HepG2 (cell line): ENCODE measurements around the gene MYO1B. TPM values are rescaled to one million over a fixed set of nuclear protein-coding genes. Genes with fewer than 3 reads are reported as not detected.
A peak's percentile ranks its signal among the peaks of the same experiment; 100 is the strongest.

ENCODE experiments used
- CREM ChIP-seq, 2 experiments: sonication (generic) in 1 of 2; formaldehyde crosslinking in 1 of 2; IDR thresholded peaks; 2 replicates each; pipeline versions ENCODE4 v1.4.0 to v1.6.1; 2016 to 2020; ENCODE audit warnings: antibody characterized with exemption in 1 of 2, mild to moderate bottlenecking in 1 of 2, missing genetic modification reagents in 1 of 2
- KDM5A ChIP-seq: fragments of 200-600 bp; sonication (generic); IDR thresholded peaks from 2 replicates; pipeline ENCODE4 v1.7.0; 2018; ENCODE audit warnings: antibody characterized with exemption, mild to moderate bottlenecking, low read length, borderline replicate concordance
- KLF9 ChIP-seq: IDR thresholded peaks from 2 replicates; pipeline ENCODE4 v1.6.1; 2016; ENCODE audit warnings: low read depth
- MED1 ChIP-seq: sonication (generic); formaldehyde crosslinking; IDR thresholded peaks from 2 replicates; pipeline ENCODE4 v1.4.0; 2020; ENCODE audit warnings: missing genetic modification reagents
- PPARG ChIP-seq: conservative IDR thresholded peaks from 2 replicates; pipeline ENCODE4 v1.6.1; 2016; ENCODE audit warnings: missing biosample characterization, missing genetic modification reagents
- RFXANK ChIP-seq: IDR thresholded peaks from 2 replicates; pipeline ENCODE4 v1.6.1; 2016
- ZBTB1 ChIP-seq: sonication (generic); formaldehyde crosslinking; IDR thresholded peaks from 2 replicates; pipeline ENCODE4 v1.4.0; 2020; ENCODE audit warnings: missing genetic modification reagents, borderline replicate concordance
- ZFP1 ChIP-seq: IDR thresholded peaks from 2 replicates; pipeline ENCODE4 v1.6.1; 2016
- ZNF652 ChIP-seq: IDR thresholded peaks from 2 replicates; pipeline ENCODE4 v1.6.1; 2016; ENCODE audit warnings: low read depth, borderline replicate concordance
- ZNF883 ChIP-seq: sonication (generic); formaldehyde crosslinking; IDR thresholded peaks from 2 replicates; pipeline ENCODE4 v1.5.1; 2020; ENCODE audit warnings: mild to moderate bottlenecking, missing genetic modification reagents; ENCODE audit errors: not compliant biosample characterization
- polyA plus RNA-seq, 8 experiments: library from polyadenylated mRNA; depleted of rRNA in 3 of 8; stranded (reverse) in 7 of 8; unstranded in 1 of 8; fragments of >200 nt; fragmentation: Illumina TruSeq in 4 of 8; extraction: Trizol in 4 of 8; gene quantifications; 2 replicates each; pipeline versions ENCODE4 v1.2.1 to v1.2.3, GENCODE V29; 2011 to 2016; ENCODE audit warnings: low read depth in 4 of 8, missing spikeins in 1 of 8, mixed read lengths in 1 of 8; ENCODE audit not compliant: insufficient read depth in 1 of 8
- total RNA-seq, 5 experiments: library from RNA; depleted of rRNA; stranded (reverse); fragments of >200 nt; fragmentation: Illumina TruSeq; extraction: Trizol; gene quantifications; 2 replicates each; pipeline ENCODE4 v1.2.3, GENCODE V29; 2016; ENCODE audit warnings: low read depth in 1 of 5
- TF ChIP-seq, protein P1 (sequence below): sonication (generic); formaldehyde crosslinking; IDR thresholded peaks from 2 replicates; pipeline ENCODE4 v1.4.0; 2020; ENCODE audit warnings: missing genetic modification reagents
- TF ChIP-seq, protein P2 (sequence below): sonication (generic); formaldehyde crosslinking; IDR thresholded peaks from 2 replicates; pipeline ENCODE4 v1.4.0; 2020; ENCODE audit warnings: missing genetic modification reagents, borderline replicate concordance
- TF ChIP-seq, protein P3 (sequence below): sonication (generic); formaldehyde crosslinking; IDR thresholded peaks from 2 replicates; pipeline ENCODE4 v1.4.0; 2020; ENCODE audit warnings: missing genetic modification reagents
- TF ChIP-seq, protein P4 (sequence below), 2 experiments: sonication (generic) in 1 of 2; formaldehyde crosslinking in 1 of 2; IDR thresholded peaks; 2 replicates each; pipeline versions ENCODE4 v1.6.1 to v1.9.0; 2014 to 2022; ENCODE audit warnings: antibody characterized with exemption in 1 of 2, borderline replicate concordance in 1 of 2, inconsistent platforms in 1 of 2, low read depth in 1 of 2, missing genetic modification reagents in 1 of 2

MYO1B gene
- total and polyA plus RNA-seq, 2 of the 13 experiments (the other 11 are each of a cell fraction or from before 2014, with no cell fraction given), result 36.9 to 89.8 TPM

DNA sequence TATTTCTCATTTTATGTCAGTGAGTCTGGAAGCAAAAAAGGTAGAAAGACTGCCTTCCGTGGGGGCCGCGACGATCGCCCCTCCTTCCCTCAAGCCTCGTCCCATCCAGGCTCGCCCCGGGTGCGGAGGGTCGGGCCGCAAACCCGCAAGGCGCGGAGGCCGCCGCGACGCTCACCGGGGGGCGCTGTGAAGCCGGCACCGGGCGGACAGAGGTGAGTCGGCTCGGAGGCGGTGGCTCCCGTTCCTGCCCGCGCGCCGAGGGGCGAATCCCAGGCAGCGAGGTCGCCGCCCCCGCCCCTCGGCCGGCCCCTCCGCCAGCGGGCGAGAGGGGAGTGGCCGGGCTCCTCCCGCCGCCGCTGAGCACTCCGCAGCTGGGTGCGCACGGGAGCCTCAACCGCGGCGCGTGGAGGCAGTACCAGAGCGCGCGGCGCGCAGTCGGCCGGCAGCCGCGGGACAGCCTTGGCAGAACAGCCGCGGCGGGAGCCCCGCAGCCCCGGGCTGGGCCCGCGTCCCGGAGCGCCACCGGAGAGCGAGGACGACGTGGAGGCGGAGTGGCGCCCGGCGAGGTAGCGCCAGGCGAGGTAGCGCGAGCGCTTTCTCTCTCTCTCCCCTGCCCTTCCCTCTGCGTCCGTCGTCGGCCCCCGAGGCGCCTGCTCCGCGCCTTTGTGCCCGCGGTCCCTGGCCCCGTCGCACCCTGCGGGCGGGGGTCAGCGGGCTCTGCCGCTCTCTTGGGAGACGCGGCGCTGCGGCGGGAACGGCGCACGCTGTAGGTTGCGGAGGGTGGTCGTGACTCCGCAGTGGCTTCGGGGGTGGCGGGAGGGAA is at the start of gene MYO1B (continued):
- TF ChIP-seq, protein P1, sequence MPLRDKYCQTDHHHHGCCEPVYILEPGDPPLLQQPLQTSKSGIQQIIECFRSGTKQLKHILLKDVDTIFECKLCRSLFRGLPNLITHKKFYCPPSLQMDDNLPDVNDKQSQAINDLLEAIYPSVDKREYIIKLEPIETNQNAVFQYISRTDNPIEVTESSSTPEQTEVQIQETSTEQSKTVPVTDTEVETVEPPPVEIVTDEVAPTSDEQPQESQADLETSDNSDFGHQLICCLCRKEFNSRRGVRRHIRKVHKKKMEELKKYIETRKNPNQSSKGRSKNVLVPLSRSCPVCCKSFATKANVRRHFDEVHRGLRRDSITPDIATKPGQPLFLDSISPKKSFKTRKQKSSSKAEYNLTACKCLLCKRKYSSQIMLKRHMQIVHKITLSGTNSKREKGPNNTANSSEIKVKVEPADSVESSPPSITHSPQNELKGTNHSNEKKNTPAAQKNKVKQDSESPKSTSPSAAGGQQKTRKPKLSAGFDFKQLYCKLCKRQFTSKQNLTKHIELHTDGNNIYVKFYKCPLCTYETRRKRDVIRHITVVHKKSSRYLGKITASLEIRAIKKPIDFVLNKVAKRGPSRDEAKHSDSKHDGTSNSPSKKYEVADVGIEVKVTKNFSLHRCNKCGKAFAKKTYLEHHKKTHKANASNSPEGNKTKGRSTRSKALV (CRISPR knock-in tag), result 0 out of 2 replicates have a peak, but pooled peaks have one; percentile 52
- TF ChIP-seq PPARG (CRISPR knock-in tag) (0 out of 2 replicates have a peak, but pooled peaks have one; percentile 7), ZBTB1 (CRISPR knock-in tag) (peak; percentile 80; the same call in 1 of the 2 replicates), ZNF883 (CRISPR knock-in tag) (no peak), RFXANK (no peak), ZNF652 (CRISPR knock-in tag) (no peak), MED1 (CRISPR knock-in tag) (peak; percentile 84), KDM5A (0 out of 2 replicates have a peak, but pooled peaks have one; percentile 26), ZFP1 (CRISPR knock-in tag) (no peak), KLF9 (no peak), CREM (IDR thresholded peaks at IDR 0.05) (no peak), CREM (CRISPR knock-in tag; IDR thresholded peaks at IDR 0.05) (no peak)
- TF ChIP-seq, protein P2, sequence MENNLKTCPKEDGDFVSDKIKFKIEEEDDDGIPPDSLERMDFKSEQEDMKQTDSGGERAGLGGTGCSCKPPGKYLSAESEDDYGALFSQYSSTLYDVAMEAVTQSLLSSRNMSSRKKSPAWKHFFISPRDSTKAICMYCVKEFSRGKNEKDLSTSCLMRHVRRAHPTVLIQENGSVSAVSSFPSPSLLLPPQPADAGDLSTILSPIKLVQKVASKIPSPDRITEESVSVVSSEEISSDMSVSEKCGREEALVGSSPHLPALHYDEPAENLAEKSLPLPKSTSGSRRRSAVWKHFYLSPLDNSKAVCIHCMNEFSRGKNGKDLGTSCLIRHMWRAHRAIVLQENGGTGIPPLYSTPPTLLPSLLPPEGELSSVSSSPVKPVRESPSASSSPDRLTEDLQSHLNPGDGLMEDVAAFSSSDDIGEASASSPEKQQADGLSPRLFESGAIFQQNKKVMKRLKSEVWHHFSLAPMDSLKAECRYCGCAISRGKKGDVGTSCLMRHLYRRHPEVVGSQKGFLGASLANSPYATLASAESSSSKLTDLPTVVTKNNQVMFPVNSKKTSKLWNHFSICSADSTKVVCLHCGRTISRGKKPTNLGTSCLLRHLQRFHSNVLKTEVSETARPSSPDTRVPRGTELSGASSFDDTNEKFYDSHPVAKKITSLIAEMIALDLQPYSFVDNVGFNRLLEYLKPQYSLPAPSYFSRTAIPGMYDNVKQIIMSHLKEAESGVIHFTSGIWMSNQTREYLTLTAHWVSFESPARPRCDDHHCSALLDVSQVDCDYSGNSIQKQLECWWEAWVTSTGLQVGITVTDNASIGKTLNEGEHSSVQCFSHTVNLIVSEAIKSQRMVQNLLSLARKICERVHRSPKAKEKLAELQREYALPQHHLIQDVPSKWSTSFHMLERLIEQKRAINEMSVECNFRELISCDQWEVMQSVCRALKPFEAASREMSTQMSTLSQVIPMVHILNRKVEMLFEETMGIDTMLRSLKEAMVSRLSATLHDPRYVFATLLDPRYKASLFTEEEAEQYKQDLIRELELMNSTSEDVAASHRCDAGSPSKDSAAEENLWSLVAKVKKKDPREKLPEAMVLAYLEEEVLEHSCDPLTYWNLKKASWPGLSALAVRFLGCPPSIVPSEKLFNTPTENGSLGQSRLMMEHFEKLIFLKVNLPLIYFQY (CRISPR knock-in tag), result peak; percentile 91
- TF ChIP-seq, protein P3, sequence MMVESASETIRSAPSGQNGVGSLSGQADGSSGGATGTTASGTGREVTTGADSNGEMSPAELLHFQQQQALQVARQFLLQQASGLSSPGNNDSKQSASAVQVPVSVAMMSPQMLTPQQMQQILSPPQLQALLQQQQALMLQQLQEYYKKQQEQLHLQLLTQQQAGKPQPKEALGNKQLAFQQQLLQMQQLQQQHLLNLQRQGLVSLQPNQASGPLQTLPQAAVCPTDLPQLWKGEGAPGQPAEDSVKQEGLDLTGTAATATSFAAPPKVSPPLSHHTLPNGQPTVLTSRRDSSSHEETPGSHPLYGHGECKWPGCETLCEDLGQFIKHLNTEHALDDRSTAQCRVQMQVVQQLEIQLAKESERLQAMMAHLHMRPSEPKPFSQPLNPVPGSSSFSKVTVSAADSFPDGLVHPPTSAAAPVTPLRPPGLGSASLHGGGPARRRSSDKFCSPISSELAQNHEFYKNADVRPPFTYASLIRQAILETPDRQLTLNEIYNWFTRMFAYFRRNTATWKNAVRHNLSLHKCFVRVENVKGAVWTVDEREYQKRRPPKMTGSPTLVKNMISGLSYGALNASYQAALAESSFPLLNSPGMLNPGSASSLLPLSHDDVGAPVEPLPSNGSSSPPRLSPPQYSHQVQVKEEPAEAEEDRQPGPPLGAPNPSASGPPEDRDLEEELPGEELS (CRISPR knock-in tag), result peak; percentile 64
- TF ChIP-seq, protein P4, sequence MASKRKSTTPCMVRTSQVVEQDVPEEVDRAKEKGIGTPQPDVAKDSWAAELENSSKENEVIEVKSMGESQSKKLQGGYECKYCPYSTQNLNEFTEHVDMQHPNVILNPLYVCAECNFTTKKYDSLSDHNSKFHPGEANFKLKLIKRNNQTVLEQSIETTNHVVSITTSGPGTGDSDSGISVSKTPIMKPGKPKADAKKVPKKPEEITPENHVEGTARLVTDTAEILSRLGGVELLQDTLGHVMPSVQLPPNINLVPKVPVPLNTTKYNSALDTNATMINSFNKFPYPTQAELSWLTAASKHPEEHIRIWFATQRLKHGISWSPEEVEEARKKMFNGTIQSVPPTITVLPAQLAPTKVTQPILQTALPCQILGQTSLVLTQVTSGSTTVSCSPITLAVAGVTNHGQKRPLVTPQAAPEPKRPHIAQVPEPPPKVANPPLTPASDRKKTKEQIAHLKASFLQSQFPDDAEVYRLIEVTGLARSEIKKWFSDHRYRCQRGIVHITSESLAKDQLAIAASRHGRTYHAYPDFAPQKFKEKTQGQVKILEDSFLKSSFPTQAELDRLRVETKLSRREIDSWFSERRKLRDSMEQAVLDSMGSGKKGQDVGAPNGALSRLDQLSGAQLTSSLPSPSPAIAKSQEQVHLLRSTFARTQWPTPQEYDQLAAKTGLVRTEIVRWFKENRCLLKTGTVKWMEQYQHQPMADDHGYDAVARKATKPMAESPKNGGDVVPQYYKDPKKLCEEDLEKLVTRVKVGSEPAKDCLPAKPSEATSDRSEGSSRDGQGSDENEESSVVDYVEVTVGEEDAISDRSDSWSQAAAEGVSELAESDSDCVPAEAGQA (IDR thresholded peaks at IDR 0.05; ENCODE audit: low read depth), result peak; percentile 53; the same call in 1 of the 2 replicates
- TF ChIP-seq, protein P4 (CRISPR knock-in tag; IDR thresholded peaks at IDR 0.05; ENCODE audit: borderline replicate concordance), result peak; percentile 47; the same call in 1 of the 2 replicates
